ENCODE data around the gene PAK1.

Gene PAK1

GRCh38 chr11:77409046-77409445 lies 64.8 kb downstream of the PAK1 start:
- Mint-ChIP-seq H3K27ac (no peak overlapping the region), H3K27me3 (ENCODE audit: low read depth, poor library complexity) (peaks cover 6% of the 10 kb centered on the region), H3K4me3 (no peak overlapping the region), H3K36me3 (ENCODE audit: low read depth) (no peaks in the 10 kb centered on the region), H3K4me1 (peaks cover 36% of the 10 kb centered on the region), H3K9me3 (no peaks in the 10 kb centered on the region)
- DNase-seq: no peak
- TF ChIP-seq, protein P1, sequence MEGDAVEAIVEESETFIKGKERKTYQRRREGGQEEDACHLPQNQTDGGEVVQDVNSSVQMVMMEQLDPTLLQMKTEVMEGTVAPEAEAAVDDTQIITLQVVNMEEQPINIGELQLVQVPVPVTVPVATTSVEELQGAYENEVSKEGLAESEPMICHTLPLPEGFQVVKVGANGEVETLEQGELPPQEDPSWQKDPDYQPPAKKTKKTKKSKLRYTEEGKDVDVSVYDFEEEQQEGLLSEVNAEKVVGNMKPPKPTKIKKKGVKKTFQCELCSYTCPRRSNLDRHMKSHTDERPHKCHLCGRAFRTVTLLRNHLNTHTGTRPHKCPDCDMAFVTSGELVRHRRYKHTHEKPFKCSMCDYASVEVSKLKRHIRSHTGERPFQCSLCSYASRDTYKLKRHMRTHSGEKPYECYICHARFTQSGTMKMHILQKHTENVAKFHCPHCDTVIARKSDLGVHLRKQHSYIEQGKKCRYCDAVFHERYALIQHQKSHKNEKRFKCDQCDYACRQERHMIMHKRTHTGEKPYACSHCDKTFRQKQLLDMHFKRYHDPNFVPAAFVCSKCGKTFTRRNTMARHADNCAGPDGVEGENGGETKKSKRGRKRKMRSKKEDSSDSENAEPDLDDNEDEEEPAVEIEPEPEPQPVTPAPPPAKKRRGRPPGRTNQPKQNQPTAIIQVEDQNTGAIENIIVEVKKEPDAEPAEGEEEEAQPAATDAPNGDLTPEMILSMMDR (IDR thresholded peaks at IDR 0.05): no peak

GRCh38 chr11:77407613-77408012 lies 66.3 kb downstream of the PAK1 start:
- no peak overlapping the region for H3K4me3 Mint-ChIP-seq
- peaks cover 9% of the 10 kb centered on the region for H3K27me3 Mint-ChIP-seq (ENCODE audit: low read depth, poor library complexity)
- no peaks in the 10 kb centered on the region for H3K36me3 Mint-ChIP-seq (ENCODE audit: low read depth)
- DNase-seq: no peak
- peak overlapping the region; percentile 92 for H3K27ac Mint-ChIP-seq
- TF ChIP-seq, protein P1 (IDR thresholded peaks at IDR 0.05): no peak
- no peaks in the 10 kb centered on the region for H3K9me3 Mint-ChIP-seq
- H3K4me1 Mint-ChIP-seq: peaks cover 44% of the 10 kb centered on the region

DNA sequence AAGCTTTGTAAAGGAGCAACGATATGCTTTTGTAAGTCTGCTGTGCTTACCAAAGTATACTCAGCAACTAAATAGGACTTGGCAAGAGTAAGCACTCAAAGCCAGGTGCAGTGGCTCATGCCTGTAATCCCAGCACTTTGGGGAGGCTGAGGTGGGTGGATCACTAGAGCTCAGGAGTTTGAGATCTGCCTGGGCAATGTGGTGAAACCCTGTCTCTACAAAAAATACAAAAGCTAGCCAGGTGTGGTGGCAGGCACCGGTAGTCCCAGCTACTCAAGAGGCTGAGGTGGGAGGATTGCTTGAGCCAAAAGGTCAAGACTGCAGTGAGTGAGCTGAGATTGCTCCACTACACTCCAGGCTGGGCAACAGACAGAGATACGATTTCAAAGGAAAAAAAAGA lies 67.5 kb downstream of the PAK1 start:
- Mint-ChIP-seq H3K27me3 (ENCODE audit: low read depth, poor library complexity) (peaks cover 8% of the 10 kb centered on the region), H3K27ac (no peak overlapping the region), H3K9me3 (no peaks in the 10 kb centered on the region), H3K4me3 (no peak overlapping the region), H3K4me1 (peaks cover 44% of the 10 kb centered on the region), H3K36me3 (ENCODE audit: low read depth) (no peaks in the 10 kb centered on the region)
- DNase-seq: no peak
- TF ChIP-seq, protein P1 (IDR thresholded peaks at IDR 0.05): no peak

DNA sequence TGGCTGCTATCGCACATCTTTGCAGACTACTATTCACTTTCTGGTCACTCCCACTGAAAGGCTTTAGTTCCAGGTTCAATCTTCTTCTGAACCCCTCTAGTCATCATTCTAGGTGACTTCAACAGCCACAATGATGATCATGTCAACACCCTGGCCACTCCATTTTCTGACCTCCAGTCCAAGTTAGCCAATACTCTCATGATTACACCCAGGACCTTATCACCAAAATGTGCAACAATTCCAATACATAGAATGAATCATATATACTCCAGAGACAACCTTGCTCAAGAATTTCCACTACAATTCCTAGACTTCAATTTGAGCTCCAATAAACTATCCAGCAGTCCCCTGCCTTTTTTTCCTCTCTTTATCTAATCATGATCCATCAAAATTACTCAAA lies 70.7 kb downstream of the PAK1 start:
- H3K27me3 Mint-ChIP-seq (ENCODE audit: low read depth, poor library complexity): peaks cover 3% of the 10 kb centered on the region
- DNase-seq: no peak
- peaks cover 40% of the 10 kb centered on the region for H3K4me1 Mint-ChIP-seq
- H3K9me3 Mint-ChIP-seq: no peaks in the 10 kb centered on the region
- H3K36me3 Mint-ChIP-seq (ENCODE audit: low read depth): peaks cover 8% of the 10 kb centered on the region
- TF ChIP-seq, protein P1 (IDR thresholded peaks at IDR 0.05): no peak
- peak overlapping the region; percentile 81 for H3K27ac Mint-ChIP-seq
- H3K4me3 Mint-ChIP-seq: peak overlapping the region; percentile 33

DNA sequence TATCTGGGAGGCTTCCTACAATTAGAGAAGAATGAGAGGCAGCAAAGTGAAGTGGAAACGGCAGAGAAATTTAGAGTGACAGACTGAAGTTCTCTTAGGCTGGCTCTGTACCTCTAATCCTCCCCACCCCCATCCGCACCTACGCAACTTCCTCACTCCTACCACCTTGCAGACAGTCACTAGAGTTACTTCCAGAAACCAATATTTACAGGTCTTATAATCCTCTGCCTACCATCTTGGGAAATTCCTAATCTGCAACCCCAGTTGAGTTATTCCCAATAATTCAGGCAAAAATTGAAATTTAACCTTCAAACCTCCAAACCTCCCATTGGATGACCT lies 71.7 kb downstream of the PAK1 start:
- peaks cover 3% of the 10 kb centered on the region for H3K27me3 Mint-ChIP-seq (ENCODE audit: low read depth, poor library complexity)
- H3K36me3 Mint-ChIP-seq (ENCODE audit: low read depth): peaks cover 8% of the 10 kb centered on the region
- H3K4me1 Mint-ChIP-seq: peaks cover 40% of the 10 kb centered on the region
- DNase-seq: no peak
- TF ChIP-seq, protein P1 (IDR thresholded peaks at IDR 0.05): no peak
- peak overlapping the region; percentile 81 for H3K27ac Mint-ChIP-seq
- H3K4me3 Mint-ChIP-seq: peak overlapping the region; percentile 66
- no peaks in the 10 kb centered on the region for H3K9me3 Mint-ChIP-seq

GRCh38 chr11:77401486-77402217 lies 72.2 kb downstream of the PAK1 start:
- peaks cover 40% of the 10 kb centered on the region for H3K4me1 Mint-ChIP-seq
- peak overlapping the region; percentile 81 for H3K27ac Mint-ChIP-seq
- TF ChIP-seq, protein P1 (IDR thresholded peaks at IDR 0.05): no peak
- H3K27me3 Mint-ChIP-seq (ENCODE audit: low read depth, poor library complexity): peaks cover 3% of the 10 kb centered on the region
- H3K36me3 Mint-ChIP-seq (ENCODE audit: low read depth): peaks cover 8% of the 10 kb centered on the region
- H3K4me3 Mint-ChIP-seq: no peak overlapping the region
- DNase-seq: no peak
- no peaks in the 10 kb centered on the region for H3K9me3 Mint-ChIP-seq
